Retinal pigment epithelial cell (primary cell): ENCODE results near the gene SLC11A2.
"Not testable (repeated sequence)": the region's sequence is repeated elsewhere in the genome, so short reads cannot be mapped to it uniquely, and the experiment has no call there.

Experiments used
- DNase-seq: peaks from one replicate; pipeline ENCODE4 v3.0.0-alpha.2; 2010; ENCODE audit warnings: low read depth
- H3K4me3 ChIP-seq: 2 replicates; pipeline ENCODE4 v1.5.1; 2011; ENCODE audit warnings: mild to moderate bottlenecking, low read length, control low read depth, moderate library complexity
- CTCF ChIP-seq: conservative IDR thresholded peaks from 2 replicates; pipeline ENCODE4 v1.5.1; 2011; ENCODE audit warnings: low read depth, low read length, control low read depth, inconsistent platforms

The SLC11A2 gene

GRCh38 chr12:50961708-50962107, 64.5 kb downstream of the SLC11A2 start:
- no peak for DNase-seq
- H3K4me3 ChIP-seq = no peak overlapping the region
- TF ChIP-seq CTCF = no peak

GRCh38 chr12:50960130-50960529, 66.1 kb downstream of the SLC11A2 start:
- no peak for DNase-seq
- no peak overlapping the region for H3K4me3 ChIP-seq
- TF ChIP-seq CTCF = no peak

- no peak for TF ChIP-seq CTCF
- no peak for DNase-seq
- no peak overlapping the region for H3K4me3 ChIP-seq
Observed at GRCh38 chr12:50955697-50956096, 70.5 kb downstream of the SLC11A2 start.

GRCh38 chr12:50955288-50955687, 70.9 kb downstream of the SLC11A2 start:
- DNase-seq = no peak
- TF ChIP-seq CTCF = no peak
- no peak overlapping the region for H3K4me3 ChIP-seq

- not testable (repeated sequence) for DNase-seq, H3K4me3 ChIP-seq
Observed at GRCh38 chr12:50954789-50955188, 71.4 kb downstream of the SLC11A2 start.

- no peak for TF ChIP-seq CTCF
- DNase-seq = no peak
- H3K4me3 ChIP-seq = no peak overlapping the region
Observed at GRCh38 chr12:50953047-50953446, 73.1 kb downstream of the SLC11A2 start.

GRCh38 chr12:50952510-50952909, 73.7 kb downstream of the SLC11A2 start, which contains the start of gene HIGD1C:
Gene HIGD1C (plus strand): TSS chr12:50952544. CDS start chr12:50953999, 1,455 bp downstream.
- TF ChIP-seq CTCF = no peak
- DNase-seq = no peak
- H3K4me3 ChIP-seq = no peak within 1 kb of the TSS

- TF ChIP-seq CTCF = no peak
- no peak for DNase-seq
- H3K4me3 ChIP-seq = no peak overlapping the region
Observed at GRCh38 chr12:50951112-50951511, 75.1 kb downstream of the SLC11A2 start.
